ENCODE data around the gene CALN1.

CALN1 gene

DNA sequence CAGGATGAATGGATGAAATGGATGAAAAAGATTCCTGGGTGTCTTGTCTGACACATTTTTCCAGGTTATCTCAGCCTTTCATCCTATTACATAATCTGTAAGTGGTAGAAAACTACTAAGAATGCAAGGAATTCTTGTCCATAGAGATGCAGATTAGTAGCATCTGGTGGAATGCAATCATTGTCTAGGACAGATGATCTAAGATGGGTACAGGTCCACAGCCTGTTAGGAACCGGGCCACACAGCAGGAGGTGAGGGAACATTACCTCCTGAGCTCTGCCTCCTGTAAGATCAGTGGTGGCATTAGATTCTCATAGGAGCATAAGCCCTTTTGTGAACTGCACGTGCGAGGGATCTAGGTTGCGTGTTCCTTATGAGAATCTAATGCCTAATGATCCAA lies 225.0 kb downstream of the CALN1 start:
- no peak for DNase-seq (ENCODE audit: low read depth in 2 of 2)

DNA sequence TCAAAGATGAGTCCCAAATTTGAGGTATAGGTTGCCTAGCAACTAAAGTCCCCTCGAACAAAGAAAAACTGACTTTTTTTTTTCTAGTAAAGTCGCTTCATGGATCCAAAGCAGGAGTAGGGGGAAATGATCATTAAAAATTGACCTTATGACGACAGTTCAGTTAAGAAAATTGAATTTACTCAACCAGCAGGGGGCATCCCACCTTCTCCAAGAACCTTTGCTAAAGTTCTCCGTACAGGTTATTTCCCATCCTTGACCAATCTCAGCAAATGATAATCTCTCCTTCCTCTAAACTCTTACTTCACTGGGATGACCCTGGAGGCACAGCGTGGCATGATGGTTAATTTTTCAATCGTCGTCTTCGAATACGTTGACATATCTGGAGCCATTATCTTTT lies 228.3 kb downstream of the CALN1 start:
- DNase-seq (ENCODE audit: low read depth in 2 of 2) = no peak

DNA sequence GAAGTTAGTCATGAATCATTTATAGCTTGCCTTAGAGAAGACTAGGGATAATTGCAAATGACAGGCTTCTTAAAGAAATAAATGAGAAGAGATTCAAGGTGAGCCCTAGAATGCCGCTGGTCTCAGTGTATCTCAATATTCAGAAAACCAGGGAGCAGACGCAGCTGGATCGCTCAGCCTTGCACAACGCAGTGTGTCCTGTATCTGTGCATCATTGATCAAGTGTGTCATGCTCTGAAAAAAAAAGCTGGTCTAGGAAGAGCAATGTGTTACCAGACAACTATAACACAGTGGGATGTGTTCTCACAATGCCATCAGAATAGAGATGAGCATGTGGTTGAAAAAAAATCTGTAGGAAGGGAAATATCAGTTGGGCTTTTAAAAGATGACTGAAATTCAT lies 230.1 kb downstream of the CALN1 start:
- no peak for DNase-seq (ENCODE audit: low read depth in 2 of 2)

- no peak for DNase-seq (ENCODE audit: low read depth in 2 of 2)
These were observed 235.3 kb downstream of the CALN1 start for GRCh38 chr7:72176875-72177274.

GRCh38 chr7:72170475-72170874 lies 241.7 kb downstream of the CALN1 start:
- no peak for DNase-seq (ENCODE audit: low read depth in 2 of 2)

DNA sequence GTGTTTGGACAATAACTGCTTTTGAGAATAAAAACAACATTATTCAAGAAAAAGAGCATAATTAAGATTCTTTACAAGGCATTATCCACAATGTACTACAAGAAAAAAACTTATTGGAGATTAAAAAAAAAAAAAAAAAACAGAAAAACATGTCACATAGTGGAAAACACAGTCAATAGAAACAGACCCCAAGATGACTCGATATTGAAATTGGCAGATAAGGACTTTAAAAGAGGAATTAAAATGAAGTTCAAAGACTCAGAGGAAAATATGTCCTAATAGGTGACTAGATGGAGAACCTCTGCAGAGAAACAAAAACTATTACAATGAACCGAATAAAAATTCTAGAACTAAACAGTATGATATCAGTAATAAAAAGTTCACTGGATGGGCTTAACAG lies 248.9 kb downstream of the CALN1 start:
- DNase-seq (ENCODE audit: low read depth in 2 of 2) = no peak

DNA sequence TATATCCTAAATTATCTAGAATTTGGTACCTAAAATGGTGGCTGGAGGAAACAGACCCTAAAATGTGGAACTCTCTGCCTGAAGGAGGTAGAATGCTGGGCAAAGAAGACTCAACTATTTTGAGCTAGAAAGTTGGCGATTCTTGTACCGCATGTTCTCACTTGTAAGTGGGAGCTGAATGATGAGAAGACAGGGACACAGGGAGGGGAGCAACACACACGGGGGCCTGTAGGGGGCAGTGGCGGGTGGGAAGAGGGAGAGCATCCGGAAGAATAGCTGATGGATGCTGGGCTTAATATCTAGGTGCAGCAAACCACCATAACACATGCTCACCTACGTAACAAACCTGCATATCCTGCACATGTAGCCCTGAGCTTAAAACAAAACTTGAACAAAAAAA lies 250.6 kb downstream of the CALN1 start:
- DNase-seq (ENCODE audit: low read depth in 2 of 2) = no peak

- DNase-seq (ENCODE audit: low read depth in 2 of 2) = no peak
These were observed 252.2 kb downstream of the CALN1 start for GRCh38 chr7:72159911-72160310.

- DNase-seq (ENCODE audit: low read depth in 2 of 2) = no peak
These were observed 255.5 kb downstream of the CALN1 start for GRCh38 chr7:72156671-72157070.

GRCh38 chr7:72153132-72153512 lies 259.0 kb downstream of the CALN1 start:
- no peak for DNase-seq (ENCODE audit: low read depth in 2 of 2)

GRCh38 chr7:72152161-72153131 lies 259.7 kb downstream of the CALN1 start:
- DNase-seq (ENCODE audit: low read depth in 2 of 2) = no peak

DNA sequence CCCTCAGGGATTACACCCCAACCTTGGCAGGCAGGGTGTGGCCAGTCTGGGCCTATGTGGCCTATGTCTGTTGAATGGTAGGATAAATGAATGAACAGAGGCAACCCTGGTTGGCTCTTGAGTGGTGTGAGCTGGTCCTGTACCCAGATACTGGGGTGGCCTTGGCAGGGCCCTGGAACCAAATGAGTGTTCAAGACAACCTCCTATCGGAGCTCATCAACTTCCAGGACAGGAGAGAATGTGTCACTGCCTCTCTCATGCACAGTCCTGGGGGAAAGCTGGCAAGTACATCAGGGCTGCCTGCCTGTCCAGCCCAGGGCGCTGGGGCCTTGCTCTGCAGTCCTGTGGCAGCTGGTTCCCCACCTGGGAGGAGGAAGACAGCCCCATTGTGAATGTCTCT lies 271.6 kb downstream of the CALN1 start:
- DNase-seq (ENCODE audit: low read depth in 2 of 2) = no peak

DNA sequence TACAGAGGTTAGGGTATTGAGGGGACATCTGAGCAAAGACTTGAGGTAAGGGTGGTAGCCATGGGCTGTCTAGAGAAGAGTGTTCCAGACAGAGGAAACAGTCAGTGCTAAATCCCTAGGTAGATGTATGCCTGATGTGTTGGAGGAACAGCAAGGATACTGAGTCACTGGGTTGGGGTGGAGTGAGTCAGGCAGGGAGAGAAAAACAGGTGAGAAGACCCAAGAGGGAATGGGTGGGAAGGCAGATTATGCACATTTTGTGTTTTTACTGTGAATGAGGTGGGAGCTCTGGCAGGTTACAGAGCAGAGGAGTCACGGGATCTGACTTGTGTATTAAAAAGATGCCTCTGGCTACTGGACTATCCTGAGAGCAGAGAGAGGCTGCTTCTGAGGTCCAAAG lies 285.0 kb downstream of the CALN1 start:
- no peak for DNase-seq (ENCODE audit: low read depth in 2 of 2)

DNA sequence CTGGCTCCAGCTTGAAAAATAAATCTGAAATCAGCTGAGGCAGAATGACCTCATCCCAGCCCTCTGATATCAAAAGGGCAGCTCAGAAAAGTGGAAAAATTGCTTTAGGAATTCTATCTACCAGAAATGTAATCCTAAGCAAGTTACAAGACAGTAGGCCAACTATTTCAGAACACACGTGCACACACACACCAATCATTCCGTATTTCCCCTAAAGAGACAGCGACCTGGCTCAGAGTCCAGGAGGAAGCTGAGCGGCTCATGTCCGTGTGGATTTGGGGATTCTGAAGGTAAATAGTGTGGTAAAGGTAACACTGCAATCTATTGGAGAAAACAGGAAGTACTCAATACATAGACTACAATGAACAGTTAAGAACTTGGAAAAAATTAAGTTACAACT lies 288.2 kb downstream of the CALN1 start:
- no peak for DNase-seq (ENCODE audit: low read depth in 2 of 2)

GRCh38 chr7:72118366-72118765 lies 293.8 kb downstream of the CALN1 start:
- no peak for DNase-seq (ENCODE audit: low read depth in 2 of 2)

DNA sequence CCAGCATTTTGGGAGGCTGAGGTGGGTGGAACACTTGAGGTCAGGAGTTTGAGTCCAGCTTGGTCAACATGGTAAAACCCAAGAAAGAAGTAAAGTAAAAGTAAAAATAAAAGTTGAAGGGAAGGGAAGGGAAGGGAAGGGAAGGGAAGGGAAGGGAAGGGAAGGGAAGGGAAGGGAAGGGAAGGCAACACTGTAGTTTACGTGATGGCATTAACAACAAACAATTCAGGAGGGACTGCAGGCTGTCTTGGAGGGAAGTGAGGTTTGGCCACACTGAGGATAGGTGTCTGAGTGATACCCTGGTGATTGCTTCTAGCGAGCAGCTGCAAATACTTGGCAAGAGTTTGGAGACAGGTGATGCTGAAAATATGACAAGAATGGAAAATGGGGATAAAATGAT lies 298.0 kb downstream of the CALN1 start:
- DNase-seq (ENCODE audit: low read depth in 2 of 2) = no peak

GRCh38 chr7:72112992-72113391 lies 299.1 kb downstream of the CALN1 start:
- no peak for DNase-seq (ENCODE audit: low read depth in 2 of 2)

- no peak for DNase-seq (ENCODE audit: low read depth in 2 of 2)
These were observed 299.6 kb downstream of the CALN1 start for GRCh38 chr7:72112530-72112929.

DNA sequence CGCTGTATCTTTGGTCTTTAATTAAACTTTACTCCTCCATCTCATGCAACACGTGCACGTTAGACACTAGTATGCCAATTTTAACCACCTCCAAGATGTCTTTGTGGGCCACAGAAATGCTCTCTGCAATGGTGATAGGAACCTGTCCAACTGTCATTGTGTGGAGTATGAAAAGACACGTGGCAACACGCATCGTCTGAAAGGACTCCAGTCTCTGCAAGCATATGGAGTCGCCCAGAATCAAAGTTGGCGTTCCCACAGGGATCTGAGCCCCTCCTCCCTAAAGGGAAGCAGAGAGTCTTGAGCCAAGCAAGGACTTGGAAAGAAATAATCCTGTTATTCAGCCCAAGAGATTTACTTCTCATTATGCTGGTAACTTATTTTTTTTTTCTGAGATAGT lies 301.1 kb downstream of the CALN1 start:
- no peak for DNase-seq (ENCODE audit: low read depth in 2 of 2)

DNA sequence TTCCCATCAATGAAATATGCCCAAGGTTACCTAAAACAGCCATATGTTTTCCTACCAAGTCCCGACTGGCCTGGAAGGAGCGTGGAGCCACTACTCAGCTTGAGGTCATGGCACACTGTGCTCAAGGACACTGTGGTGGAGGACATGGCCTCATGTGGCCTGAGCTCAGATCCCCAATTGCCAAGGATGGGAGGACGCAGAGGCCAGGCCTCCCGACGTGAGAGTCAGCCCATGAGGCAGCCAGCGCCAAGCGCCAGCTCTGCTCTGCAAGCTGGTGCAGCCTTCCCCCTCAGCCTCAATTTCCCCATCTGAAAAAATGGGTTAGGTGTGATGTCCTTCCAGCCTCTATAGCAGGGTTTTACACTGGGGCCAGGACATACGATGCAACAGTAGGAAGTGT lies 302.6 kb downstream of the CALN1 start:
- DNase-seq (ENCODE audit: low read depth in 2 of 2) = no peak

- DNase-seq (ENCODE audit: low read depth in 2 of 2) = no peak
These were observed 305.7 kb downstream of the CALN1 start for GRCh38 chr7:72106405-72106804.

- no peak for DNase-seq (ENCODE audit: low read depth in 2 of 2)
These were observed 310.7 kb downstream of the CALN1 start for GRCh38 chr7:72101444-72101843.

GRCh38 chr7:72099784-72100183 lies 312.4 kb downstream of the CALN1 start:
- no peak for DNase-seq (ENCODE audit: low read depth in 2 of 2)
